ENCODE data around the gene MPRIP. TPM values are rescaled to one million over a fixed set of nuclear protein-coding genes. Genes with fewer than 3 reads are reported as not detected.

The MPRIP gene
- total and polyA plus RNA-seq, 2 of the 13 experiments (the other 11 are each of a cell fraction or from before 2014, with no cell fraction given), result 50.2 to 52.4 TPM

GRCh38 chr17:17015230-17015629 is 27.0 kb upstream of the MPRIP start:
- no peak overlapping the region for H3K4me2 ChIP-seq (ENCODE audit: low read depth, low read length)
- FAIRE-seq, result no peak
- H3K27me3 ChIP-seq (ENCODE audit: control insufficient read depth in 1 of 2, insufficient read depth in 2 of 2, low read length in 2 of 2), result peaks cover 0 to 5% of the 10 kb centered on the region in 2 experiments; a peak in 3 of 5 replicates
- no peak for ATAC-seq
- peaks cover 20% of the 10 kb centered on the region for H3K4me1 ChIP-seq (ENCODE audit: insufficient read depth, low read length)
- intact Hi-C loops (cut with micrococcal nuclease; ENCODE audit: unreplicated experiment) (no loop called here), in situ Hi-C loops (cut with HindIII; ENCODE audit: extremely low pct_ligation_motif_present, low pct_unique_long_range_greater_than_20kb) (no loop called here)
- H3K9ac ChIP-seq (ENCODE audit: insufficient read depth, low read depth, low read length), result no peak overlapping the region
- no peaks in the 10 kb centered on the region for H4K20me1 ChIP-seq (ENCODE audit: insufficient read depth, low read length)
- H3K27ac ChIP-seq (ENCODE audit: extremely low read length, insufficient read depth, low read length), result no peak overlapping the region
- ChIA-PET CTCF (ENCODE audit: low intra/inter-chr PET ratio, low total read pairs) (no interaction called here), POLR2A (interaction anchor here (0.6 kb wide), 1 partner anchor 35 kb away, joined by 3 read pairs; no protein-coding TSS in a partner anchor)
- no peak overlapping the region for H3K4me3 ChIP-seq (replicated peaks in 1 of 3; ENCODE audit: insufficient read depth in 1 of 3, low read depth in 2 of 3, low read length in 3 of 3)
- H2AFZ ChIP-seq (ENCODE audit: low read length), result no peak overlapping the region
- H3K36me3 ChIP-seq (replicated peaks in 1 of 2; ENCODE audit: control insufficient read depth in 1 of 2, insufficient read depth in 2 of 2, low read length in 2 of 2), result no peaks in the 10 kb centered on the region
- DNase-seq (ENCODE audit: low spot score), result no peak
- no TSS peak for BruUV-seq (replicated peaks)
- H3K9me3 ChIP-seq (ENCODE audit: low read length), result no peaks in the 10 kb centered on the region
- WGBS (ENCODE audit: low lambda C conversion rate), result 15% methylated on average over 5 of the region's 6 CpGs
- no peaks in the 10 kb centered on the region for H3K79me2 ChIP-seq (ENCODE audit: insufficient read depth, low read length)
- TF ChIP-seq ZNF350 (CRISPR knock-in tag; IDR thresholded peaks at IDR 0.05; ENCODE audit: borderline replicate concordance, low read depth) (no peak), ATF4 (CRISPR knock-in tag; IDR thresholded peaks at IDR 0.05) (no peak), ZNF121 (CRISPR knock-in tag; IDR thresholded peaks at IDR 0.05) (no peak), SMARCC2 (IDR thresholded peaks at IDR 0.05) (no peak), ZNF646 (CRISPR knock-in tag; IDR thresholded peaks at IDR 0.05) (no peak), KLF16 (CRISPR knock-in tag; IDR thresholded peaks at IDR 0.05) (no peak), CERS6 (CRISPR knock-in tag; IDR thresholded peaks at IDR 0.05) (no peak), ZNF598 (CRISPR knock-in tag; IDR thresholded peaks at IDR 0.05; ENCODE audit: borderline replicate concordance) (no peak), ZNF326 (CRISPR knock-in tag; IDR thresholded peaks at IDR 0.05; ENCODE audit: borderline replicate concordance) (no peak), SRSF4 (IDR thresholded peaks at IDR 0.05; ENCODE audit: low read depth, low read length, poor library complexity, severe bottlenecking) (no peak), TSC22D2 (CRISPR knock-in tag; IDR thresholded peaks at IDR 0.05; ENCODE audit: borderline replicate concordance) (no peak), ZNF557 (CRISPR knock-in tag; IDR thresholded peaks at IDR 0.05) (no peak), ZNF354B (CRISPR knock-in tag; IDR thresholded peaks at IDR 0.05) (no peak)
- TF ChIP-seq, protein P1, sequence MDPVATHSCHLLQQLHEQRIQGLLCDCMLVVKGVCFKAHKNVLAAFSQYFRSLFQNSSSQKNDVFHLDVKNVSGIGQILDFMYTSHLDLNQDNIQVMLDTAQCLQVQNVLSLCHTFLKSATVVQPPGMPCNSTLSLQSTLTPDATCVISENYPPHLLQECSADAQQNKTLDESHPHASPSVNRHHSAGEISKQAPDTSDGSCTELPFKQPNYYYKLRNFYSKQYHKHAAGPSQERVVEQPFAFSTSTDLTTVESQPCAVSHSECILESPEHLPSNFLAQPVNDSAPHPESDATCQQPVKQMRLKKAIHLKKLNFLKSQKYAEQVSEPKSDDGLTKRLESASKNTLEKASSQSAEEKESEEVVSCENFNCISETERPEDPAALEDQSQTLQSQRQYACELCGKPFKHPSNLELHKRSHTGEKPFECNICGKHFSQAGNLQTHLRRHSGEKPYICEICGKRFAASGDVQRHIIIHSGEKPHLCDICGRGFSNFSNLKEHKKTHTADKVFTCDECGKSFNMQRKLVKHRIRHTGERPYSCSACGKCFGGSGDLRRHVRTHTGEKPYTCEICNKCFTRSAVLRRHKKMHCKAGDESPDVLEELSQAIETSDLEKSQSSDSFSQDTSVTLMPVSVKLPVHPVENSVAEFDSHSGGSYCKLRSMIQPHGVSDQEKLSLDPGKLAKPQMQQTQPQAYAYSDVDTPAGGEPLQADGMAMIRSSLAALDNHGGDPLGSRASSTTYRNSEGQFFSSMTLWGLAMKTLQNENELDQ (CRISPR knock-in tag; IDR thresholded peaks at IDR 0.05; ENCODE audit: borderline replicate concordance), result no peak
